BLaER1 treated with 17β-estradiol and CSF1 and Interleukin-3, amounts not matched to agents 10 nM and 100 nM (cell line): ENCODE results near the gene KAZN.

ENCODE experiments used
- H3K27ac ChIP-seq, 11 experiments: shearing (Covaris generic); formaldehyde crosslinking; 2 replicates each; pipeline ENCODE4 v1.8.1; 2022
- H3K27me3 ChIP-seq, 11 experiments: shearing (Covaris generic); formaldehyde crosslinking; 2 replicates each; pipeline ENCODE4 v1.8.1; 2022
- H3K36me3 ChIP-seq, 11 experiments: shearing (Covaris generic); formaldehyde crosslinking; 2 replicates each; pipeline ENCODE4 v1.8.1; 2022
- H3K4me1 ChIP-seq, 10 experiments: shearing (Covaris generic); formaldehyde crosslinking; 2 replicates each; pipeline ENCODE4 v1.8.1; 2022
- H3K4me2 ChIP-seq, 11 experiments: shearing (Covaris generic); formaldehyde crosslinking; 2 replicates each; pipeline ENCODE4 v1.8.1; 2022
- H3K4me3 ChIP-seq, 10 experiments: shearing (Covaris generic); formaldehyde crosslinking; 2 replicates each; pipeline ENCODE4 v1.8.1; 2022
- H3K9ac ChIP-seq, 11 experiments: shearing (Covaris generic); formaldehyde crosslinking; 2 replicates each; pipeline ENCODE4 v1.8.1; 2022
- H3K9me3 ChIP-seq, 11 experiments: shearing (Covaris generic); formaldehyde crosslinking; replicated peaks in 1 of 11; 2 replicates each; pipeline ENCODE4 v1.8.1; 2022
- H4K20me1 ChIP-seq, 11 experiments: shearing (Covaris generic); formaldehyde crosslinking; 2 replicates each; pipeline ENCODE4 v1.8.1; 2022
- Cebpa-rat ChIP-seq, 11 experiments: shearing (Covaris generic); IDR thresholded peaks; 2 replicates each; pipeline ENCODE4 v1.8.1; 2022

The KAZN gene

GRCh38 chr1:14878124-14878523 lies 279.6 kb downstream of the KAZN start:
- no peaks in the 10 kb centered on the region for H4K20me1 ChIP-seq
- no peak overlapping the region for H3K27ac ChIP-seq
- no peaks in the 10 kb centered on the region for H3K36me3 ChIP-seq
- peaks cover 11 to 35% (median 27%) of the 10 kb centered on the region in 10 experiments for H3K4me1 ChIP-seq
- H3K9ac ChIP-seq: no peak overlapping the region
- no peak for TF ChIP-seq Cebpa-rat (IDR thresholded peaks at IDR 0.05)
- H3K4me2 ChIP-seq: no peak overlapping the region
- no peak overlapping the region for H3K4me3 ChIP-seq
- H3K9me3 ChIP-seq: peaks cover 0 to 14% (median 5%) of the 10 kb centered on the region in 11 experiments; a peak in 8 of 22 replicates
- no peaks in the 10 kb centered on the region for H3K27me3 ChIP-seq

- Histone ChIP-seq H3K9ac (no peak overlapping the region), H3K27me3 (no peaks in the 10 kb centered on the region), H3K4me2 (no peak overlapping the region)
Measured at GRCh38 chr1:14878951-14879350, 280.5 kb downstream of the KAZN start.

DNA sequence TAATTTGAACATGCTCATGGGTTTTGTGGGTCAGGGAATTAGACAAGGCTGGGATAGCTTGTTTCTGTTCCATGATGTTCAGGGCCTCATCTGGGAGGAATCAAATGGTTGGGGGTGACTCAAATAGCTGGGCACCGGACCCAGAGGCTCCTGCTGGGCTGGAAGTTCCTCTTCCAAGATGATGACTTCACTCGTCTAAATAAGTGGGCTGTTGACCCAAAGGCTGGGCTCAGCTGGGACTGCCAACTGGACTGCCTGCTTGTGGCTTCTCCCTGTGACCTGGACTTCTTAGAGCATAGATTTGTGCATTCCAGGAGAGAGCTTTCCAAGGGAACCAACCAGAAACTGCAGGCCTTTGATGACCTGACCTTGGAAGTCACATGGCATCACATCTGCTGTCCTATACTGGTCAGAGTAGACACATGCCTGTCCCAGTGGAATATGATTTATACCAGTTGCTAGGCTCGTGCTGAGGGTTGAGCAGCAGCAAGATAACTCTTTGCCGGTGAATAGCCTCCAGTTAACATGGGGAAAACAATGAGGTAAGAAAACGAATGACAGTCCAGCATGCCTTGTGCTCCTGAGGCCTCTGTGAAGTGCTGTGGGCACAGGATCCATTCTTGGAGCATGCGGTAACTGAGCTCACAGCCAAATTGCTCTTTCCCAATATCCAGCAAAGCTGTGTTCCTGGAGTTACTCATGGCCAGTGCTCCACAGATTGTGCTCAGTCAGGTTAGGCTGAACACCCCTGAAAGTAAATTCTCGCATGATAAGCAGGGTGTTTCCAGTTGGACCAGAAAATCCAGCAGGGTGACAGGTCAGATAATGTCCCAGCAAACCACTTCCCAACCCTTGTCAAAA lies 282.2 kb downstream of the KAZN start:
- H3K27ac ChIP-seq: no peak overlapping the region; a peak in 2 of 22 replicates
- H4K20me1 ChIP-seq: no peaks in the 10 kb centered on the region
- no peak overlapping the region for H3K4me3 ChIP-seq
- peaks cover 0 to 14% (median 5%) of the 10 kb centered on the region in 11 experiments; a peak in 8 of 22 replicates for H3K9me3 ChIP-seq
- H3K4me2 ChIP-seq: peak overlapping the region in 5 of 11 experiments; percentile 61 to 85 (median 71); a peak in 6 of 22 replicates
- H3K4me1 ChIP-seq: peaks cover 9 to 27% (median 20%) of the 10 kb centered on the region in 10 experiments
- TF ChIP-seq Cebpa-rat (IDR thresholded peaks at IDR 0.05): no peak
- no peaks in the 10 kb centered on the region for H3K27me3 ChIP-seq
- H3K9ac ChIP-seq: no peak overlapping the region
- H3K36me3 ChIP-seq: no peaks in the 10 kb centered on the region

More at GRCh38 chr1:14878951-14879350, 280.5 kb downstream of the KAZN start:
- Histone ChIP-seq H3K36me3 (no peaks in the 10 kb centered on the region), H4K20me1 (no peaks in the 10 kb centered on the region), H3K4me3 (no peak overlapping the region), H3K9me3 (peaks cover 0 to 14% (median 5%) of the 10 kb centered on the region in 11 experiments; a peak in 8 of 22 replicates), H3K27ac (no peak overlapping the region), H3K4me1 (peaks cover 11 to 27% (median 21%) of the 10 kb centered on the region in 10 experiments)
- TF ChIP-seq Cebpa-rat (IDR thresholded peaks at IDR 0.05): no peak

- H3K4me2 ChIP-seq: peak overlapping the region; percentile 19 to 85 (median 61)
- H3K27ac ChIP-seq: peak overlapping the region in 7 of 11 experiments; percentile 30 to 69 (median 60); a peak in 12 of 22 replicates
- no peak for TF ChIP-seq Cebpa-rat (IDR thresholded peaks at IDR 0.05)
Measured at GRCh38 chr1:14881775-14882672, 283.5 kb downstream of the KAZN start.

GRCh38 chr1:14884614-14885175 lies 286.2 kb downstream of the KAZN start:
- no peak overlapping the region for H3K9ac ChIP-seq
- TF ChIP-seq Cebpa-rat (IDR thresholded peaks at IDR 0.05): no peak
- H4K20me1 ChIP-seq: no peaks in the 10 kb centered on the region
- peaks cover 9 to 27% (median 20%) of the 10 kb centered on the region in 10 experiments for H3K4me1 ChIP-seq
- H3K36me3 ChIP-seq: no peaks in the 10 kb centered on the region
- H3K4me3 ChIP-seq: no peak overlapping the region
- no peaks in the 10 kb centered on the region for H3K27me3 ChIP-seq
- peaks cover 0 to 14% (median 5%) of the 10 kb centered on the region in 11 experiments; a peak in 8 of 22 replicates for H3K9me3 ChIP-seq
- no peak overlapping the region for H3K27ac ChIP-seq
- H3K4me2 ChIP-seq: no peak overlapping the region

More at GRCh38 chr1:14881775-14882672, 283.5 kb downstream of the KAZN start:
- Histone ChIP-seq H3K4me1 (peaks cover 9 to 27% (median 20%) of the 10 kb centered on the region in 10 experiments), H3K27me3 (no peaks in the 10 kb centered on the region), H4K20me1 (no peaks in the 10 kb centered on the region), H3K4me3 (no peak overlapping the region), H3K9ac (peak overlapping the region in 2 of 11 experiments; percentile 5 to 39; a peak in 1 of 22 replicates), H3K36me3 (no peaks in the 10 kb centered on the region), H3K9me3 (peaks cover 0 to 14% (median 5%) of the 10 kb centered on the region in 11 experiments; a peak in 8 of 22 replicates)

DNA sequence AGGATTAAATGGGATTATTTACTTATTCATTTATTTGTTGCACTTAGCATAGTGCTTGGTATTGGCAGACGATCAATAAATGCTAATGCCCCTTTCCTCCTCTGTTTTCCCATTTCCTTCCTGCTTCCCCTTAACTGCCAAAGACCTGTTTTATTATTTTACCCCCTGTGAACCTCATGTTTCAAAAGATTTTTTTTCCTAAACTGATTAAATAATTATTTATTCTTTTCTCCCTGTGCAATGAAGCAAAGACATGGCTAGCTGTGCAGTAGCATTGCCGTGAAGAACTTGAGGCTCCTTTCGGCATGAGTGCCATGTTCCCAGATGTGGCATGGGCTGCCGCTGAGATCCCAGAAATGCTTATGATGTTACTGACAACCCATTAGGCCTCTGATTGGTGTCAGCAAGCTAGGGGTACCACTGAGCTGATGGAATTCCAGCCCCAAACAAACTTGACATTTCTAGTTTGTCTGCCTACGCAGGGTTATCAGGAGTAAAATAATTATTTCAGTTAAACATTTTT lies 288.6 kb downstream of the KAZN start:
- no peaks in the 10 kb centered on the region for H4K20me1 ChIP-seq
- no peak overlapping the region for H3K4me3 ChIP-seq
- H3K36me3 ChIP-seq: no peaks in the 10 kb centered on the region
- no peaks in the 10 kb centered on the region for H3K9me3 ChIP-seq
- no peaks in the 10 kb centered on the region for H3K27me3 ChIP-seq
- H3K27ac ChIP-seq: no peak overlapping the region
- peaks cover 5 to 13% (median 8%) of the 10 kb centered on the region in 10 experiments for H3K4me1 ChIP-seq
- TF ChIP-seq Cebpa-rat (IDR thresholded peaks at IDR 0.05): no peak
- no peak overlapping the region for H3K9ac ChIP-seq
- H3K4me2 ChIP-seq: no peak overlapping the region

- H3K27me3 ChIP-seq: no peaks in the 10 kb centered on the region
- H3K4me3 ChIP-seq: no peak overlapping the region
- no peak overlapping the region for H3K27ac ChIP-seq
- H3K4me2 ChIP-seq: no peak overlapping the region
- H3K4me1 ChIP-seq: peaks cover 0 to 13% (median 5%) of the 10 kb centered on the region in 10 experiments; a peak in 12 of 20 replicates
- H3K36me3 ChIP-seq: no peaks in the 10 kb centered on the region
- no peaks in the 10 kb centered on the region for H3K9me3 ChIP-seq
- H3K9ac ChIP-seq: no peak overlapping the region
- no peak for TF ChIP-seq Cebpa-rat (IDR thresholded peaks at IDR 0.05)
- no peaks in the 10 kb centered on the region for H4K20me1 ChIP-seq
Measured at GRCh38 chr1:14887764-14888350, 289.4 kb downstream of the KAZN start.

DNA sequence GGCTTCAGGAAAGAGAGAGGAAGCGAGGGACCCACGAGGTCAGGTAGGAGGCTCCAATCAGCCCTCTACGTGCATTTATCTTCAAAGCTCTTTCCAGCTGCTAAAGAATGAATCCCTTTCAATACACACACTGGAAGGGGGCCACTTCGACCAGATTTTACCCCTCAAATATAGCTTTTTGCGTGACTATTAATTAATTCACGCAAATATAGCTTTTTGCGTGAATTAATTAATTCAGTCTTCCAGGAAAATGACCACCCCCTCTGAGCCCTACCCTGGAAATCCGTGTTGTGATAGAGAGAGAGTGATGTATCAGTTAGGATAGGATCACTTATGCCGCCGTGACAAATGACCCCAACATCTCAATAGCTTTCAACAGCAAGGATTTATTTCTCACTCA lies 289.9 kb downstream of the KAZN start:
- H4K20me1 ChIP-seq: no peaks in the 10 kb centered on the region; a peak in 1 of 22 replicates
- H3K4me3 ChIP-seq: no peak overlapping the region
- H3K27ac ChIP-seq: no peak overlapping the region
- H3K36me3 ChIP-seq: no peaks in the 10 kb centered on the region
- H3K9ac ChIP-seq: no peak overlapping the region
- TF ChIP-seq Cebpa-rat (IDR thresholded peaks at IDR 0.05): no peak
- H3K9me3 ChIP-seq: no peaks in the 10 kb centered on the region
- no peak overlapping the region for H3K4me2 ChIP-seq
- H3K4me1 ChIP-seq: peaks cover 0 to 18% (median 9%) of the 10 kb centered on the region in 10 experiments; a peak in 13 of 20 replicates
- H3K27me3 ChIP-seq: no peaks in the 10 kb centered on the region
